WERI-Rb-1 (cell line): ENCODE measurements around the gene S1PR1.
A peak's percentile ranks its signal among the peaks of the same experiment; 100 is the strongest.
"Not testable (repeated sequence)": the region's sequence is repeated elsewhere in the genome, so short reads cannot be mapped to it uniquely, and the experiment has no call there.

Experiments
- DNase-seq: peaks from one replicate; pipeline ENCODE4 v3.0.0-alpha.2; 2020
- H3K27ac ChIP-seq: fragments of 250-450 bp; sonication (Bioruptor Pico); 2 replicates; pipeline ENCODE4 v1.5.1; 2020; ENCODE audit warnings: mild to moderate bottlenecking, moderate library complexity
- H3K27me3 ChIP-seq: fragments of 250-450 bp; sonication (Bioruptor Pico); 2 replicates; pipeline ENCODE4 v1.5.1; 2021; ENCODE audit warnings: mild to moderate bottlenecking, low read depth, moderate library complexity; ENCODE audit not compliant: insufficient read depth, severe bottlenecking
- H3K36me3 ChIP-seq: fragments of 250-450 bp; sonication (Bioruptor Pico); 2 replicates; pipeline ENCODE4 v1.5.1; 2020; ENCODE audit warnings: mild to moderate bottlenecking, moderate library complexity
- H3K4me3 ChIP-seq: 2 replicates; pipeline ENCODE4 v1.5.1; 2011; ENCODE audit warnings: low read depth, mild to moderate bottlenecking, control low read depth, low read length
- H3K9me3 ChIP-seq: fragments of 250-450 bp; sonication (Bioruptor Pico); 2 replicates; pipeline ENCODE4 v1.5.1; 2021; ENCODE audit warnings: mild to moderate bottlenecking, moderate library complexity; ENCODE audit not compliant: severe bottlenecking
- TF ChIP-seq, protein P1 (sequence below): IDR thresholded peaks from 2 replicates; pipeline ENCODE4 v1.5.1; 2011; ENCODE audit warnings: low read depth, mild to moderate bottlenecking, control low read depth, inconsistent platforms, low read length

The S1PR1 gene

DNA sequence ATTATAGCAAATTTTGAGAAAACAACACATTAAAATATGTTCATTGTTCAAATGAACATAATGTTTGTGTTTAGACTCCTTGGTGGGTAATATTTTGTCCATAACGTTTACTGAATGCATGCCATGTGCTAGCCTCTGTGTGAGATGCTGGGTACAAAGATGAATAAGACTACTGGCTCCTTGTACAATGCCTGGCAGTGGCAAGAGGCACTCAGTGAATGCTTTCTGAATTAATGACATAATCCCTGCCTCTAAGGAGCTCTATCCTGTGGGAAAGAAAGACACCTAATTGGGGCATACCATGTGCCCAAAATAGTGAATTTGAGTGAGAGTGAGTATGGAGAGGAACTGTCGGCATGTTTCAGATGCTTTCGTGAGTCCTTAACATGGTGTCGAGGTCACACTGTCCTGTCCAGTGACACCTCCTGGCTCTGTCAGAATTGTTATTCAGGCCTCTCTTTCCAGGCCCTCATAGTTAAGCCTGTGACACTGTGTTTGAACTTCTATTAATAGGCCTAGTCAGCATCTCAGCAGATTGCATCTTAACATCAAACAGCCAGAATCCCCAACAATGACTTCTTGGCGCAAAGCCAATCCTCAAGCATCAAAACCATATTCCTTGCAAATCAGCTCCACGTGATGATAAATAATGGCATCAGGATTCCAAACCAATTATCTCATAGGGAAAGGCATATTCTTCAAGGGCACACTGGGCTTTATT lies 32.8 kb upstream of the S1PR1 start:
- H3K9me3 ChIP-seq = no peaks in the 10 kb centered on the region
- H3K27me3 ChIP-seq = no peaks in the 10 kb centered on the region
- H3K36me3 ChIP-seq = no peaks in the 10 kb centered on the region
- DNase-seq = peak; percentile 36
- H3K27ac ChIP-seq = no peak overlapping the region
- TF ChIP-seq, protein P1, sequence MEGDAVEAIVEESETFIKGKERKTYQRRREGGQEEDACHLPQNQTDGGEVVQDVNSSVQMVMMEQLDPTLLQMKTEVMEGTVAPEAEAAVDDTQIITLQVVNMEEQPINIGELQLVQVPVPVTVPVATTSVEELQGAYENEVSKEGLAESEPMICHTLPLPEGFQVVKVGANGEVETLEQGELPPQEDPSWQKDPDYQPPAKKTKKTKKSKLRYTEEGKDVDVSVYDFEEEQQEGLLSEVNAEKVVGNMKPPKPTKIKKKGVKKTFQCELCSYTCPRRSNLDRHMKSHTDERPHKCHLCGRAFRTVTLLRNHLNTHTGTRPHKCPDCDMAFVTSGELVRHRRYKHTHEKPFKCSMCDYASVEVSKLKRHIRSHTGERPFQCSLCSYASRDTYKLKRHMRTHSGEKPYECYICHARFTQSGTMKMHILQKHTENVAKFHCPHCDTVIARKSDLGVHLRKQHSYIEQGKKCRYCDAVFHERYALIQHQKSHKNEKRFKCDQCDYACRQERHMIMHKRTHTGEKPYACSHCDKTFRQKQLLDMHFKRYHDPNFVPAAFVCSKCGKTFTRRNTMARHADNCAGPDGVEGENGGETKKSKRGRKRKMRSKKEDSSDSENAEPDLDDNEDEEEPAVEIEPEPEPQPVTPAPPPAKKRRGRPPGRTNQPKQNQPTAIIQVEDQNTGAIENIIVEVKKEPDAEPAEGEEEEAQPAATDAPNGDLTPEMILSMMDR = no peak
- H3K4me3 ChIP-seq = no peak overlapping the region

DNA sequence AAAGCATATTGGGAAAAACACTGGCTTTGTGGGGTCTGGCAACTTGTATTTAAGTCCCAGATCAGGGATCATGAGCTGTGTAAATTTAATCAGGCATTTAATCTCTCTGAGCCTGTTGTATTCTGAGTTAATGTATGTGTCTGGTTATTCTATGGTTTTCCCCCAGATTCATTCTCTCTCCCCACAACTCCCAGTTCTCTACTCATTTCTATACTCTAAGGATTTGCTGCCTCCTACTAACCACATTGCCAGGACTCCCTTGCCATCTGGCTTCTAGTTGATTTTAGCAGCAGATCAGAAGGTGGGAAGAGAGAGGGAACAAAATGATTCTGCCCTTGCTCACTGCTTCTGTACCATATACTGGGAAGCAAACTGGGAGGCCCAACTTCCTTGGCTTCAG lies 31.4 kb upstream of the S1PR1 start:
- Histone ChIP-seq H3K27me3 (no peaks in the 10 kb centered on the region), H3K4me3 (no peak overlapping the region), H3K27ac (no peak overlapping the region), H3K9me3 (no peaks in the 10 kb centered on the region), H3K36me3 (no peaks in the 10 kb centered on the region)
- TF ChIP-seq, protein P1 = no peak
- no peak for DNase-seq

DNA sequence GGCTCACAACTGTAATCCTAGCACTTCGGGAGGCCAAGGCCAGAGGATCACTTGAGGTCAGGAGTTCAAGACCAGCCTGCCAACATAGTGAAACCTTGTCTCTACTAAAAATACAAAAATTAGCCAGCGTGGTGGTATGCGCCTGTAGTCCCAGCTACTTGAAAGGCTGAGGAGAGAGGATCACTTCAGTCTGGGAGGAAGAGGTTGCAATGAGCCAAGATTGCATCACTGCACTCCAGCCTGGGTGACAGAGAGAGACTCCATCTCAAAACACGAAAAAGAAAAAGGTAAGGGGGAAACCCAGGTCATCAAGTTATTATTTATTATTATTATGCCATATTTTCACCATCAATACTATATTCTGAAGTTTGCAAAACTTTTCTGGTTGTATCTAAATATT lies 30.7 kb upstream of the S1PR1 start:
- not testable (repeated sequence) for H3K36me3 ChIP-seq, H3K4me3 ChIP-seq, H3K27me3 ChIP-seq, H3K27ac ChIP-seq, DNase-seq, H3K9me3 ChIP-seq

DNA sequence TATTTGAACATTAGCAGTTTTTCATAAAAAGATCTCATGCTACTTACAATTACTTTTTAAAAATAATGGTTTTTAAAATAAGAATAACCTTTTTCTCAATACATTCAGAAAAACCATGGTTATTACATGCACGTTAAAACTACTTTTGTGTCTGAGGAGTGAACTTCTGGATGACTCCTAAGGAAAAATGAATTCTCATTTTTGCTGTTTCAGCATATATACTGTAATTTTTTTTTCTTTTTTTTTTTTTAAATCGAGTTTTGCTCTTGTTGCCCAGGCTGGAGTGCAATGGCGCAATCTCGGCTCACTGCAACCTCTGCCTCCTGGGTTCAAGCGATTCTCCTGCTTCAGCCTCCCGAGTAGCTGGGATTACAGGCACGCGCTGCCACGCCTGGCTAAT lies 29.5 kb upstream of the S1PR1 start:
- not testable (repeated sequence) for H3K4me3 ChIP-seq, H3K27me3 ChIP-seq, H3K27ac ChIP-seq, DNase-seq, H3K36me3 ChIP-seq, H3K9me3 ChIP-seq

DNA sequence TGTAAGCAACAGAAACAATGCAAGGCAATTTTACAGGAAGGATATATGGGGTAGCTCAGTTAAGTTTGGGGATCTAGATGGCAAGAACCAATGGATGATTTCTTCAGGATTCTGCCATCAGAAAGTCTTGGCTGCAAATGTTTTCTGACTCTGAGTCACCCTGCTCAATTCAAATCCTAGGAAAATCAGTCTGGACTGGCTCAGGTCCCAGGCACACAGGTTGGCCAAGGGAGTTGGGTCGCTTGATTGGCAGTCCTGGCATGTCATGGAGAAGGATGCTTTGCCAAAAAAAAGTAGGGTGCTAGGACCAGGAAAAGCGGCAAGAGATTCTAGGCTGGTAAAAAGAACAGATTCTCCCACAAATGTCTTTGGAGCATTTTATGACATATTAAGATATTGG lies 28.9 kb upstream of the S1PR1 start:
- H3K9me3 ChIP-seq = no peaks in the 10 kb centered on the region
- TF ChIP-seq, protein P1 = no peak

DNA sequence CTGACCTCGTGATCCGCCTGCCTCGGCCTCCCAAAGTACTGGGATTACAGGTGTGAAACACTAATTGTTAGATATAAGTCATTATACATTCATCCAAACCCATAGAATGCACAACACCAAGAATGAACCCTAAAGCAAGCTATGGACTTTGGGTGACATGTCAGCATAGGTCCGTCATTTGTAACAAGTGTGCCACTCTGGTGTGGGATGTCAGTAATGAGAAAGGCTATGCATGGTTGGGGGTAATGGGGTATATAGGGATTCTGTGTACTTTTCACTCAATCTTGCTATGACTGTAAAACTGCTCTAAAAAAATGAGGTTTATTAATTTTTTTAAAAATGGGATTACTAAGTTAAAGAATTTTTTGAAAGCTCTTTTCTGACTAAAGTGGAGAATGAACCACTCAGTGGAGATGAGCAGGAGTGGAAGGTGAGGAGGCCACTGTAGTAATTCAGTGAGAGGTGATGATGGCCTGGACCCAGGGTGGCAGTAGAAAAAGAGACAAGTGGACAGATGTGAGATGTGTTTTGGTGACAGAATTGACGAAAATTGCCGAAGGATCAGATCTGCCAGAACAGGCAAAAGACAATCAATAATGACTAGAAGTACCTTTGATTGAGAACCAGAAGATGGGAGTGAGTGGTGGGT lies 21.3 kb upstream of the S1PR1 start:
- H3K36me3 ChIP-seq = no peaks in the 10 kb centered on the region
- H3K27ac ChIP-seq = no peak overlapping the region
- no peaks in the 10 kb centered on the region for H3K27me3 ChIP-seq
- TF ChIP-seq, protein P1 = no peak
- no peak overlapping the region for H3K4me3 ChIP-seq
- no peaks in the 10 kb centered on the region for H3K9me3 ChIP-seq
- no peak for DNase-seq

More for the DNA sequence above, 28.9 kb upstream of the S1PR1 start:
- Histone ChIP-seq H3K4me3 (no peak overlapping the region), H3K36me3 (no peaks in the 10 kb centered on the region), H3K27ac (no peak overlapping the region), H3K27me3 (no peaks in the 10 kb centered on the region)
- DNase-seq = no peak

DNA sequence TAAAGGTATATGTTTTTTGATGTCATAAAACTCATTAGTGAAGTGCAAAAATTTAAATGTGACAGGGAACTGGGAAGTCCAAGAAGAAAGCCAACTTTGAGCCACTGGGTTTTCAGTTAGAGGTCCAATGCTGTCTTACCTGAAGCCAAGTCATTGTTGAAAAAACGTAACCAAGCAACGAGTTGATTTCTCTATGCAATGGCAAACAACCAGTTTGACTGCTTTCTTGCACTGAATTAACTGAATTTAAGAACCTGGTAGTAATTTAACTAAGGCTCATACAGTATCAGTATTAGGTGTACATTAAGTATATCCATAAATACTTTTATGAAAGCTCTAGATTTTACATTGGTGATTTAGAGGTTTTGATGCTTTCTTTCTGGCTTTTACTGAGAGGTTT lies 20.2 kb upstream of the S1PR1 start:
- no peak for DNase-seq
- H3K4me3 ChIP-seq = no peak overlapping the region
- no peaks in the 10 kb centered on the region for H3K9me3 ChIP-seq
- TF ChIP-seq, protein P1 = no peak
- H3K27me3 ChIP-seq = no peaks in the 10 kb centered on the region
- no peak overlapping the region for H3K27ac ChIP-seq
- no peaks in the 10 kb centered on the region for H3K36me3 ChIP-seq
